Stomach (tissue), 4 donors: ENCODE measurements around the gene HUNK.

Experiments used
- EP300 ChIP-seq: sonication (generic); formaldehyde crosslinking; IDR thresholded peaks from one replicate; pipeline ENCODE4 v1.6.1; 2017; ENCODE audit warnings: antibody characterized with exemption
- POLR2A ChIP-seq, 4 donors: fragments of 450-650 bp; IDR thresholded peaks; one replicate each; pipeline ENCODE4 v1.6.1; 2016; ENCODE audit warnings: antibody characterized with exemption in 4 of 4, control low read depth in 2 of 4, mild to moderate bottlenecking in 1 of 4, moderate library complexity in 1 of 4
- POLR2AphosphoS5 ChIP-seq, 3 donors: sonication (generic); formaldehyde crosslinking; IDR thresholded peaks; one replicate each; pipeline ENCODE4 v1.6.1; 2016; ENCODE audit warnings: antibody characterized with exemption in 3 of 3
- TF ChIP-seq, protein P1 (sequence below), 7 experiments: fragments of 450-650 bp in 4 of 7; fragments of 200-600 bp in 3 of 7; sonication (generic) in 3 of 7; IDR thresholded peaks; one replicate each; pipeline ENCODE4 v1.5.1; 2016 to 2019; ENCODE audit warnings: antibody characterized with exemption in 7 of 7, control low read depth in 2 of 7, mild to moderate bottlenecking in 1 of 7

DNA sequence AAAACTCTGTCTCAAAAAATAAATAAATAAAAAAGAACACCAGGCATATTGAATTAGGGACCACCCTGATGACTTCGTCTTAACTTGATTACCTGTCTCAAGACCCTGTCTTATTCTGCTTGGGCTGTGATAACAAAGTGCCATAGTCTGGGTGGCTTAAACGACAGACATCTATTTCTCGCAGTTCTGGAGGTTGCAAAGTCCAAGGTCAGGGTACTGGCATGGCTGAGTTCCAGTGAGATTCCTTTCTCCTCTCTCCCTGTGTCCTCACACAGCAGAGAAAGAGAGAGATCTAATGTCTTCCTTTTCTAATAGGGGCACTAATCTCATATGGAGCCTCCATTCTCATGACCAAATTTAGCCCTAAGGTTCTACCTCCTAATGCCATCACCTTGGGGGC lies 145.6 kb downstream of the HUNK start:
- no peak for TF ChIP-seq POLR2A (IDR thresholded peaks at IDR 0.05)
- TF ChIP-seq EP300: no peak
- TF ChIP-seq, protein P1, sequence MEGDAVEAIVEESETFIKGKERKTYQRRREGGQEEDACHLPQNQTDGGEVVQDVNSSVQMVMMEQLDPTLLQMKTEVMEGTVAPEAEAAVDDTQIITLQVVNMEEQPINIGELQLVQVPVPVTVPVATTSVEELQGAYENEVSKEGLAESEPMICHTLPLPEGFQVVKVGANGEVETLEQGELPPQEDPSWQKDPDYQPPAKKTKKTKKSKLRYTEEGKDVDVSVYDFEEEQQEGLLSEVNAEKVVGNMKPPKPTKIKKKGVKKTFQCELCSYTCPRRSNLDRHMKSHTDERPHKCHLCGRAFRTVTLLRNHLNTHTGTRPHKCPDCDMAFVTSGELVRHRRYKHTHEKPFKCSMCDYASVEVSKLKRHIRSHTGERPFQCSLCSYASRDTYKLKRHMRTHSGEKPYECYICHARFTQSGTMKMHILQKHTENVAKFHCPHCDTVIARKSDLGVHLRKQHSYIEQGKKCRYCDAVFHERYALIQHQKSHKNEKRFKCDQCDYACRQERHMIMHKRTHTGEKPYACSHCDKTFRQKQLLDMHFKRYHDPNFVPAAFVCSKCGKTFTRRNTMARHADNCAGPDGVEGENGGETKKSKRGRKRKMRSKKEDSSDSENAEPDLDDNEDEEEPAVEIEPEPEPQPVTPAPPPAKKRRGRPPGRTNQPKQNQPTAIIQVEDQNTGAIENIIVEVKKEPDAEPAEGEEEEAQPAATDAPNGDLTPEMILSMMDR (IDR thresholded peaks at IDR 0.05): no peak
- TF ChIP-seq POLR2AphosphoS5 (IDR thresholded peaks at IDR 0.05): no peak
